Neural crest cell (in vitro differentiated cells): Measurements from ENCODE around the gene IRX1. TPM values are rescaled to one million over a fixed set of nuclear protein-coding genes. Genes with fewer than 3 reads are reported as not detected.

Source experiments
- DNase-seq: peaks from one replicate; pipeline ENCODE4 v3.0.0; 2021; ENCODE audit warnings: low read depth, mixed read lengths, low spot score
- H3K27ac Mint-ChIP-seq: one replicate; pipeline ENCODE4 v1.8.0; 2021; ENCODE audit warnings: mild to moderate bottlenecking, mixed read lengths; ENCODE audit not compliant: unreplicated experiment
- H3K27me3 Mint-ChIP-seq: 2 replicates; pipeline ENCODE4 v1.8.0; 2021; ENCODE audit warnings: low read depth, mild to moderate bottlenecking, mixed read lengths
- H3K36me3 Mint-ChIP-seq: 2 replicates; pipeline ENCODE4 v1.8.0; 2021; ENCODE audit warnings: low read depth, mild to moderate bottlenecking, mixed read lengths
- H3K4me1 Mint-ChIP-seq: 2 replicates; pipeline ENCODE4 v1.8.0; 2021; ENCODE audit warnings: mixed read lengths
- H3K4me3 Mint-ChIP-seq: one replicate; pipeline ENCODE4 v1.8.0; 2021; ENCODE audit warnings: mild to moderate bottlenecking, mixed read lengths
- H3K9me3 Mint-ChIP-seq: 2 replicates; pipeline ENCODE4 v1.8.0; 2021; ENCODE audit warnings: mixed read lengths
- CTCF ChIP-seq: fragments of 200-600 bp; sonication (generic); conservative IDR thresholded peaks from 2 replicates; pipeline ENCODE4 v1.5.0; 2021; ENCODE audit warnings: antibody characterized with exemption, mild to moderate bottlenecking
- total RNA-seq: library from RNA; stranded (reverse); gene quantifications from 2 replicates; pipeline ENCODE4 v1.2.1, GENCODE V29; 2021

Gene IRX1
- total RNA-seq, 1 donor from 2014 or later: 24.8 TPM

GRCh38 chr5:3584724-3585531 is 10.7 kb upstream of the IRX1 start:
- DNase-seq: no peak
- TF ChIP-seq CTCF: no peak
- Mint-ChIP-seq H3K27me3 (peaks cover 76% of the 10 kb centered on the region), H3K36me3 (no peaks in the 10 kb centered on the region), H3K4me1 (peaks cover 2% of the 10 kb centered on the region), H3K4me3 (no peak overlapping the region), H3K9me3 (no peaks in the 10 kb centered on the region), H3K27ac (no peak overlapping the region)

GRCh38 chr5:3590161-3590966 is 5.3 kb upstream of the IRX1 start:
- no peak for TF ChIP-seq CTCF
- DNase-seq: no peak
- H3K27me3 Mint-ChIP-seq: peaks cover 94% of the 10 kb centered on the region
- peaks cover 25% of the 10 kb centered on the region for H3K4me1 Mint-ChIP-seq
- no peak overlapping the region for H3K27ac Mint-ChIP-seq
- no peaks in the 10 kb centered on the region for H3K9me3 Mint-ChIP-seq
- no peaks in the 10 kb centered on the region for H3K36me3 Mint-ChIP-seq
- peak overlapping the region; percentile 82 for H3K4me3 Mint-ChIP-seq

GRCh38 chr5:3590967-3591900 is 4.4 kb upstream of the IRX1 start:
- DNase-seq: no peak
- peaks cover 86% of the 10 kb centered on the region for H3K27me3 Mint-ChIP-seq
- peak; percentile 56 for TF ChIP-seq CTCF
- H3K4me1 Mint-ChIP-seq: peaks cover 25% of the 10 kb centered on the region
- H3K9me3 Mint-ChIP-seq: no peaks in the 10 kb centered on the region
- no peaks in the 10 kb centered on the region for H3K36me3 Mint-ChIP-seq
- H3K27ac Mint-ChIP-seq: no peak overlapping the region
- H3K4me3 Mint-ChIP-seq: peak overlapping the region; percentile 82

- Mint-ChIP-seq H3K9me3 (no peaks in the 10 kb centered on the region), H3K27ac (no peak overlapping the region), H3K36me3 (no peaks in the 10 kb centered on the region), H3K4me3 (no peak overlapping the region), H3K4me1 (peaks cover 30% of the 10 kb centered on the region), H3K27me3 (peaks cover 83% of the 10 kb centered on the region)
- DNase-seq: no peak
- TF ChIP-seq CTCF: no peak
Measured at GRCh38 chr5:3592298-3592697, 3.3 kb upstream of the IRX1 start.
